HG03520 (cell line): Measurements from ENCODE around the gene CRACR2A.

Source experiments
- ATAC-seq: cut with Tn5 transposase; IDR thresholded peaks from one replicate; pipeline ENCODE4 v1.9.1; 2021; ENCODE audit warnings: mild to moderate bottlenecking, moderate library complexity; ENCODE audit not compliant: unreplicated experiment

CRACR2A gene

GRCh38 chr12:3622021-3622821, 130.7 kb downstream of the CRACR2A start:
- no peak for ATAC-seq

- no peak for ATAC-seq
Observed at GRCh38 chr12:3620856-3621255, 132.1 kb downstream of the CRACR2A start.

- no peak for ATAC-seq
Observed at GRCh38 chr12:3617565-3617964, 135.3 kb downstream of the CRACR2A start.

GRCh38 chr12:3615862-3616261, 137.0 kb downstream of the CRACR2A start:
- no peak for ATAC-seq

GRCh38 chr12:3614806-3615466, 138.0 kb downstream of the CRACR2A start:
- no peak for ATAC-seq

- no peak for ATAC-seq
Observed at GRCh38 chr12:3613641-3614395, 139.1 kb downstream of the CRACR2A start.

- no peak for ATAC-seq
Observed at GRCh38 chr12:3611860-3612703, 140.8 kb downstream of the CRACR2A start.

GRCh38 chr12:3607821-3608220, 145.1 kb downstream of the CRACR2A start:
- no peak for ATAC-seq

- ATAC-seq = no peak
Observed at GRCh38 chr12:3607039-3607720, 145.7 kb downstream of the CRACR2A start.

GRCh38 chr12:3606128-3606527, 146.8 kb downstream of the CRACR2A start:
- ATAC-seq = no peak

GRCh38 chr12:3605692-3606091, 147.2 kb downstream of the CRACR2A start:
- ATAC-seq = no peak

GRCh38 chr12:3604748-3605586, 147.9 kb downstream of the CRACR2A start:
- ATAC-seq = no peak

- ATAC-seq = no peak
Observed at GRCh38 chr12:3604286-3604685, 148.6 kb downstream of the CRACR2A start.

- no peak for ATAC-seq
Observed at GRCh38 chr12:3603576-3603975, 149.3 kb downstream of the CRACR2A start.

GRCh38 chr12:3602488-3602887, 150.4 kb downstream of the CRACR2A start:
- ATAC-seq = no peak

- ATAC-seq = no peak
Observed at GRCh38 chr12:3601461-3602150, 151.3 kb downstream of the CRACR2A start.

- no peak for ATAC-seq
Observed at GRCh38 chr12:3600951-3601350, 152.0 kb downstream of the CRACR2A start.

GRCh38 chr12:3600039-3600720, 152.7 kb downstream of the CRACR2A start:
- no peak for ATAC-seq
